HL-60 (cell line): ENCODE measurements around the gene PIK3CG.

Source experiments
- GABPA ChIP-seq: IDR thresholded peaks from 2 replicates; pipeline ENCODE4 v1.6.1; 2012; ENCODE audit warnings: low read depth
- TF ChIP-seq, protein P1 (sequence below): IDR thresholded peaks from one replicate; pipeline ENCODE4 v1.5.1; 2011; ENCODE audit warnings: low read length, control low read depth, inconsistent platforms; ENCODE audit not compliant: insufficient read depth

DNA sequence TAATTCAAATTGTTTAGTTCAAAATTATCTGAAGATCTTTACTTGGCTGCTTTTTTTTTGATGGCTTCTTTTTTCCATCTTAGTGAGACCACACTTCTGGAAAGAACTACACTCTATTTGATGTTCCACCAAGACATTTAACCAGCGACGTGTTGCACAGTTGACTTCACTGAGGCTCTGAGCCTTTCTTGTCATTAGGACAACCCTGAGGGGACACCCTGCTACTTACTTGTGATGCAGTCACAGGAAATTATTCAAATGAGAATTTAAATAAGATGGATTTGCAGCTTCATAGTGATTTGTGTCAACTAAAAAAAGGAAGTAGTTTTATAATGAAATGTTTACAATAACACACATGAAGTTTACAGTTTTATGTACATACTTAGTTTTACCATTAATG is 25.6 kb upstream of the PIK3CG start:
- TF ChIP-seq, protein P1, sequence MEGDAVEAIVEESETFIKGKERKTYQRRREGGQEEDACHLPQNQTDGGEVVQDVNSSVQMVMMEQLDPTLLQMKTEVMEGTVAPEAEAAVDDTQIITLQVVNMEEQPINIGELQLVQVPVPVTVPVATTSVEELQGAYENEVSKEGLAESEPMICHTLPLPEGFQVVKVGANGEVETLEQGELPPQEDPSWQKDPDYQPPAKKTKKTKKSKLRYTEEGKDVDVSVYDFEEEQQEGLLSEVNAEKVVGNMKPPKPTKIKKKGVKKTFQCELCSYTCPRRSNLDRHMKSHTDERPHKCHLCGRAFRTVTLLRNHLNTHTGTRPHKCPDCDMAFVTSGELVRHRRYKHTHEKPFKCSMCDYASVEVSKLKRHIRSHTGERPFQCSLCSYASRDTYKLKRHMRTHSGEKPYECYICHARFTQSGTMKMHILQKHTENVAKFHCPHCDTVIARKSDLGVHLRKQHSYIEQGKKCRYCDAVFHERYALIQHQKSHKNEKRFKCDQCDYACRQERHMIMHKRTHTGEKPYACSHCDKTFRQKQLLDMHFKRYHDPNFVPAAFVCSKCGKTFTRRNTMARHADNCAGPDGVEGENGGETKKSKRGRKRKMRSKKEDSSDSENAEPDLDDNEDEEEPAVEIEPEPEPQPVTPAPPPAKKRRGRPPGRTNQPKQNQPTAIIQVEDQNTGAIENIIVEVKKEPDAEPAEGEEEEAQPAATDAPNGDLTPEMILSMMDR: no peak
- no peak for TF ChIP-seq GABPA
